HG03108 (cell line): ENCODE results near the gene DACT2.
"Not testable (repeated sequence)": the region's sequence is repeated elsewhere in the genome, so short reads cannot be mapped to it uniquely, and the experiment has no call there.

Source experiments
- ATAC-seq: cut with Tn5 transposase; IDR thresholded peaks from one replicate; pipeline ENCODE4 v1.9.1; 2021; ENCODE audit warnings: moderate library complexity; ENCODE audit not compliant: unreplicated experiment

The DACT2 gene

DNA sequence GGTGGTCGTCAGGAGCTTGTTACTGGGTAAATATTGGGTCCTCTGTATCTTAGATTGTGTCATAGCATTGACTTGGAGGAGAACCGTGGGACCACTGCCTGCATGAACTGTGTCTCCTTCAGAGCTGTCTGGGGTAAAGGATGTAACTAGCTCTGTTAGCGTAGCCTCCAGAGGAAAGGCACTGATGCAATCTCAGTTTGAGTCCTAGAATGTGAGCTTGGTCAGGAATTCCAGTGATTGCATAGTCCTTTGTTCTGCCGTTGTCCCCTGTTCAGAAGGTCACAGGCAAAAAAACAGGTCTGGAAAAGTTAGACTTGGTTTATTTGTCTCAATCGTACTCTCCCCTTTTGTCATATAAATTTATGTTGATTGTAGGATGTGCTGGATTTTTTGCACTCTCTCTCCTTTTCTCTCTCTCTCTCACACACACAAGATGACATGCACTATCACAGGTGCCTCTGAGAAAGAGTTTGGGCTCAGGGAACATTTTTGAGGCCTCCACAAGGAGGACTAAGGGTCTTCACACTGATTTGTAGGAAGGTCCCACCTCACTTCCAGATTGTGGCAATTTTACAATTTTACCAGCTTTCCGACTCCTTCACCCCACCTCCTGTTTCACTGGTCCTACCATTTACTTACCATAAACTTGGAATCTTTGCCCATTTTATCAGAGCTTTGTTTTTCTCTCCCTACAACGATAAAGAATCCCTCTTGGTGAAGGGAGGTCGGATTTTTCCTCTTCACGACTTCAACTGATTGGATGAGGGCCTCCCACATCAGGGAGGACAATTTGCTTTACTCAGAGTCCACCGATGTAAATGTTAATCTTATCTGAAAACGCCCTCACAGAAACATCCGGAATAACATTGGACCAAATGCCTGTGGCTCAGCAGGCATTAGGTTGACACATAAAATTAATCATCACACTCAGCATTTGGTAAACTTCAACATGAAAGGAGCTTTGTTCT lies 7.0 kb upstream of the DACT2 start:
- no peak for ATAC-seq

DNA sequence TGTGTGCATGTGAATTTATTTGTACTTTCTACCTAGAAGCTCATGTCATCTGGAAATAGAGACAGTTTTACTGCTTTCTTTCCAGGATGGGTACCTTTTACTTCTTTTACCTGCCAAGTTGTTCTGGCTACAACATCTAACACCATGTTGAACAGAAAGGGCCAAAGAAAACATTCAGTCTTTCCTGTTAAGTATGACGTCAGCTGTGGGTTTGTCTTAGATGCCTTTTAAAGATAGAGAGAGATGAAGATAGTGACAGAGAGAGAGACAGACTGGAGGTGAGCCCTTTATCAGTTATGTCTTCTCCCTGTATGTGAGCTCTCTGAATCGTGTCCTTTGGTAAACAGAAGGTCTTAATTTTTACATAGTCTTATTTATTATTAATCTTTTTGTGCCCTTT lies 3.4 kb upstream of the DACT2 start:
- no peak for ATAC-seq

GRCh38 chr6:168320634-168321033 lies 1.1 kb upstream of the DACT2 start:
- ATAC-seq = no peak

- ATAC-seq = no peak
Observed at GRCh38 chr6:168318579-168319278, 848 bp downstream of the DACT2 start.

GRCh38 chr6:168318090-168318489 lies 1.5 kb downstream of the DACT2 start:
- no peak for ATAC-seq

- ATAC-seq = no peak
Observed at GRCh38 chr6:168315596-168315995, 4.0 kb downstream of the DACT2 start.

DNA sequence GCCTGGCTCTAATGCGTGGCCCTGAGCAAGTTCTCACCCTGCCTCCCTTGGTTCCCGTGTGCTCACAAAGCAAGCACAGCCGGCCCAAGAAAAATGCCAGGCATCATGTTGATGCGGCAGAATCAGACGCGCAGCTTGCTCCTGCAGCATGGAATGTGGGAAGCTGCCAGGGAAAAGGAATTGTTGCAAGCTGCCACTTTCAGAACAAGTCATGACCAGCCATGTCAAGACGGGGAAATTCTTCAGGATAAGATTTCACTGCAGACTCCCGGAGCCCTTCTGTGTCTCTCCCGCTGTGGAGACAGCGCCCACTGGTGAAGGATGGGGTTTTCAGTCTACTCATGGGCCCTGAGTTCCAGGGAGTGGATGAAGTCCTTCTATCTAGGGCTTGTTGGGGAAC lies 4.6 kb downstream of the DACT2 start:
- no peak for ATAC-seq

DNA sequence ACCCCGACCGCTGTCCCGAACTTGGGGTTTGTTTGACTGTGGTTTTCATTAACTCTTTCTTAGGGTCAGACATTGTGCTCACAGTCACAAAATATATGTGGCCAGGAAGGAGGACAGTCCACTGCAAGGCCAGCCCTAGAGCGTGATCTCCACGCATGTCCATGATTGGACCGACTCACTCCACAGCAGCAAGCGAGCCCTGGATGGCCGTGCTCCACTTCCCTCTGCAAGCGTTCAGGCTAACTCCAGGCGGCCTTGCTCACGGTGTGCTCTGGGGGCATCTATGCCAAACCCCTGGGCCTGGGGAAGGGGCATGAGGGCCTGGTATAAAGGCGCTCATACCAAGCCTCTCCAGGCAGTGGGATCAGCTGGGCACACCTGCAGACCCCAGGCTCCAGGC lies 5.6 kb downstream of the DACT2 start:
- no peak for ATAC-seq

GRCh38 chr6:168313431-168314011 lies 6.1 kb downstream of the DACT2 start:
- no peak for ATAC-seq

- not testable (repeated sequence) for ATAC-seq
Observed at GRCh38 chr6:168312125-168312507, 7.5 kb downstream of the DACT2 start.

DNA sequence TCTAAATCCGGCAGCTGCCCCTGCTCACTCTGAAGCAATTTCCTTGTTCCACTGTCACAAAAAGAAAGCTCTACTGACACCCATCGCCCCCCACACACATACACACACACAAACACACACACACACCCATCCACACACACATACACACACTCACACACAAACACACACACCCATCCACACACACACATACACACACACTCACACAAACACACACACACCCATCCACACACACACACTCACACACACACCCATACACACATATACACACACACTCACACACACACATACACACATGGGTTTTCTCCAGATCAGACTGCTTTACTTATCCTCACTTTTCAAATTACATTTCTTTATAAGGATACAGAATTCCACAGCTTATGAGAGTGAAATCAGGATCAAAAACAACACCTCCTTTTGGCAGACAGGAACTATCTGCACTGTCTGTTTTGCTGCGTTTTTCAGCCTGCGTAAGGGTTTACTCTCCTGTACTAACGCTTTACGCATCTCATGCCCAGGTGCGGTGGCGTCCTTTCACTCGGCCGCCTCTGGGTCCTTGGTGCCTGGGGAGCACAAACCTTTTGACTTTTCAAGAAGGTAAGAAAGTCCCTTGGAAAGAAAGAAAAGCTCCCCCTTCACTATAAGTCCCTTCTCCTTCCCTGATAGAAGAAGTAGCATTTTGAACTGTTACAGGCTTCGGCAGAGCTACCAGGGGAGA lies 8.0 kb downstream of the DACT2 start:
- ATAC-seq = no peak

GRCh38 chr6:168310945-168311344 lies 8.6 kb downstream of the DACT2 start:
- ATAC-seq = no peak

DNA sequence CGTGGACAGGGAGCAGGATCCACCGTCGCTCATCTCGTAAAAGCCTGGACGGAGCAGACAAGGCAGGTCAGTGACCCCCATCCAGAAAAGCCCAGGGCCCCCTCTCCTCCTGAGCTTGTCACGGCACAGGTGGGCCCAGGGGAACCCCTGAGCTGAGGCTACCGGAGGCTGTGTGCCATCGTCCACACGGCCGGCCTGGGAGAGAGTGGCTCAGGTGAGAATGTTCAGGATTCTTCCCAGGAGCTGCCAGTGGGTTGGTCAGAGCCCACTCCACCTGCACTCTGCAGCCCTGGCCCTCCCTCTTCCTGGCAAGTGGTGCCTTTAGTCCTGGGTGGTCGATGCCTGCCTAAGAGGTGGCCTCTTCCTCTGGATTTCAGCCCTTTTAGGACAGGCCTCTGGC lies 9.2 kb downstream of the DACT2 start:
- ATAC-seq = no peak

DNA sequence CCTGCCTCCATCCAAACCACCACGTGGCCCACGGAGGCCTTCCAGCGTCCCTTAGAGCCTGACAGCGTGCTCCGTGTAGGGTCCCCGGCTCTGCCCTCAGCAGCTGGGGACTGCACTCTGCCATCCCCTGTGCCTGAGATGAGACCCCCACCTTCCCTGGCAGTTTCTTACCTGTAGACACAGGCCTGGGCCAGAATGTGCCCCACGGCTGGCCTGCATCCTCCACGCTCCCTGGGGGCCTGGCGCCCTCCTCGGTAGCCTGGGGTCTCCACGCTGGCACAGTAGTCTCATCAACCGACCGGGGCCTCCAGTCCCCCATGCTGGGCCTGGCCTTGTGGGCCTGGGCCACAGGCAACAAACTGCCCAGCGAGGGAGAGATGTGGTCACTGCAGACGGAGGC lies 9.6 kb downstream of the DACT2 start:
- ATAC-seq = no peak

- ATAC-seq = no peak
Observed at GRCh38 chr6:168309183-168309582, 10.4 kb downstream of the DACT2 start.

DNA sequence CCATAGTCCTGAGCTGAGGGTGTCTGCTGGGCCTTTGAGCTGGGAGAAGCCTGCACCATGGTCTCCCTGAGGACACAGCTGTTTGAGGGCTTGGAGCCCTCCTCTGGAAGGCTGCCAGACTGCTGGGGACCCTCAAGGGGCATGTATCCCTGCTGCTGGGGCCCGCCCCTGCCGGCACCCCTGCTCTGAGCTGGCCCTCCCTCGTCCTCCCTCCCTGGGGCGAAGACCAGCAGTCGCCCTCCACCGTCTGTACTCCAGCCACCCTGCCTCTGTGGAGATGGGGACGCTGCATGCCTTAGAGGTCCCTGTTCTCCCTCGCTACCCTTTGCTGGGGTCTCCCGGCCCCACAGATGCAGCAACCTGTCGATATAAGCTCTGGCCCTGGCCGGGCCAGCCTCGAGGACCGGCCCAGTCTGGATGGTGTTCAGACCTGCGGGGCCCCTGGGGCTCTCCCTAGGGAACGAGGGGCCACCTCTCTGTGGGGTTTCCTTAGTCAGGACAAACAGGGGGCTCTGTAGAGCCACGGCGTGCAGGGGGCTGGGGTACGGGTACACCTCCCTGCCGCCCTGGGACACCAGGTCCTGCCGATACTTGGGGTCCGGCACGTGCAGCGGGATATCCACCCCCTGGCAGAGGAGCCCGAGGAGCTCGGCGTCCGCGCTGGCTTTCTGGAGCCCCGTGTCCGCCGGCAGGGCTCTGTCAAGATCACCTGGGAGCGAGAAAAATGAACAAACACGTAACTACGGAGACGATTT lies 11.0 kb downstream of the DACT2 start:
- no peak for ATAC-seq

DNA sequence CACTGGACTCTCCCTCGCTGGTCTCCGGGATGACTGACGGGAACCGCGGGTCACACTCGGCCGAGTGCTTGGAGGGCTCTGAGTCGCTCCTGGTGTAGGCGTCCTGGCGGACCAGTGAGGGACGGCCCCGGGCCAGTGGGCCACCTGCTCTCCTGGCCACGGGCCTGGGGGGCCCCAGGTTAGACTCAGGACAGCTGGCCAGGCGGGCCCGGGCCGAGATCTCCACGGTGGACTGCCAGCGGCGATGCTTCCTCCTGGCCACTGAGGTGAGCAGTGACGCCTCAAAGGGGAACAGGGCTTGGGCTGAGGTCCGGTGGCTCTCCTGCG lies 11.9 kb downstream of the DACT2 start:
- no peak for ATAC-seq

DNA sequence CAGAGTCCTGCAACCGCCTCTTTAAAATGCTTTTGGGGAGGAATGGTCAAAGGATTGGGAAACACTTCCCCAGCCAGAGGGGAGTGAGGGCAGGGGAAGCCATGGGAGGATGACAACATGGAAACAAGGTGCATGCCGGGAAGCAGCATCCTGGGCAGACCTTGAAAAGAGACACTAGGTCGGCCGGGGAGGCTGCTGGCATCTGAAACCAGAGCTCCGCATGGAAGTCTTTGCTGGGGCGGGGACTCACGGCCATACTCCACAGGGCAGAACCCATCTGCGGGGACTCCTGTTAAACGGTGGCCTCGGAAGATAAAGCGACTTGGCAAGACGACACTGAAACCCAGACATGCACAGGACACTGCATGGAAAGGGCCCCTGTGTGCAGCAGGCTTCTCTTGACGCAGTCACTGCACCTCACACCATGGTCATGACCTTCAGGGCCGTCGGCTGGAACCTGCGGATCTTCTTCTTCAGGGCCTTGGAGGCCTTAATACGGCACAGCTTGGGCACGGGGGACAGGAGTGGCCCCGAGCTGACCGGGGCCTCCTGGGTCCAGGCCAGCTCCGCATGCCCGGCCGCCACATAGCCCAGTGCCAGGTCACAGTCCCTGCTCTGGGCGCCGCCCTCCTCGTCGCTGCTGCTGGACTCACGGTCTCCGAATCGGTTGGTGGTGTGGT lies 12.4 kb downstream of the DACT2 start:
- no peak for ATAC-seq

DNA sequence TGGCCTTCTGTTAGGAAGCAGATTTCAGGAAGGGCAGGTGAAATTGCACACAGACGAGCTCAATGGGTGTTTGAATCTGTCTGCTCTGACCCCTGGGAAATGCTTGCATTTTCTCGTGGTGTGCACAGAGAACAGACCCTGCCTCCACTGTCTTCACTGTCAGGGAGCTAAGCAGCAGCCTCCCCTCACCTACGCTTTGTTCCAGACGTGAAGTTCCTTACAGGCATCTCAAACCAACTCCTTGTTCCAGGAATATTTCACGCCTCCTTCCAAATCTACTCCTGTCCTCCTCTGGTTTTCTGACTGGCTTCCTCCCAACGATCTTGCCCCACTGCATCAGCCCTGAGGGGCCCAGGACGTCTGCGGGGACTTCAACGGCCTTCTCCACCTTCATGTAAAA lies 13.7 kb downstream of the DACT2 start:
- no peak for ATAC-seq

DNA sequence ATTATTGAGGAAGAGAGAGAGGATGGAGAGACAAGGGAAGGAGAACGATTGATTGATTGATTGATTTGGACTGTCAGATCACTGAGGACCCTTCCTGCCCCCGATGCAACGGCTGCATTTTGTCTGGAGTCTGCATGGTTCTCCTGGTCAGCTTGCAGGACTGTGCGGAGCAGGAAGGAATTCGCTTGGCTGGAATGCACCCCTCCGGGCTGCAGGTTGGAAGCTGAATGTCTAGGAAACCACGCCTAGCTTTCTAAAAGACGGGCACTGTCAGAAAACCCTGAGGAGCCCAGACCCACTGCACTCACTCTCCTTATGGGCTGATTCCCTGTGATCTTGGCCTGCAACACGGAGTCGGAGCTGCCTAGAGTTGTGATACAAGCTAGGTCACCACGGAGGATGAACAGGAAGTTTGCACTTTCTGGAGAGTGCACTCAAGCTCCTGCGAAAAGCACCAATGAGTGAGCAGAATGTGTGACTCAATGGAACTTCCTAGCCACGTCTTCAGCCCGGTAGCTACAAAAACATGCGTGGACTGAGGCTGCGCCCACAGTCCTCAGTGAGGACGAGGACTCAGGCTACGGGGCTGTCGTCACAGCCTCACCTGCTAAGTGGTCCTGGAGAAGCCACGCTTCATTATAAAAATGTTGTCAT lies 14.4 kb downstream of the DACT2 start:
- no peak for ATAC-seq
